NCI-H2196 treated with DMSO at 0.1 percent for 48 hours (cell line): ENCODE data around the gene SPATA13.

ENCODE experiments used
- DNase-seq: peaks from one replicate; lab custom pipeline; 2025; ENCODE audit not compliant: unreplicated experiment; lab: John Stamatoyannopoulos, UW

The SPATA13 gene

DNA sequence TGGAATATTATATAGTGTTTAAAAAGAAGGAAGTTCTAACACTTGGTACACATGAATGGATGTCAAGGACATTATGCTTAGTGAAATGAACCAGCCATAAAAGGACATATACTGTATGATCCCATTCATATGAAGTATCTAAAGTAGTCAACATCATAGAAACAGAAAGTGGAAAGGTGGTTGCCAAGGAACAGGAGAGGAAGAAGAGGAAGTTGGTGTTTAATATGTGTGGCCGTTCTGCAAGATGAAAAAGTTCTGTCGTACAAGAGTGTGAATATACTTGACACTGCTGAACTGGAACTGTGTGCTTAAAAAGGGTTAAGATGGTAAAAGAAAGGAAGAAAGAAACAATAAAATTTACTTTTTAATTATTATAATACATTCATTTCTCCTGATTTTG is 115.8 kb downstream of the SPATA13 start:
- no peak for DNase-seq

GRCh38 chr13:24276861-24277260 is 116.3 kb downstream of the SPATA13 start:
- no peak for DNase-seq

DNA sequence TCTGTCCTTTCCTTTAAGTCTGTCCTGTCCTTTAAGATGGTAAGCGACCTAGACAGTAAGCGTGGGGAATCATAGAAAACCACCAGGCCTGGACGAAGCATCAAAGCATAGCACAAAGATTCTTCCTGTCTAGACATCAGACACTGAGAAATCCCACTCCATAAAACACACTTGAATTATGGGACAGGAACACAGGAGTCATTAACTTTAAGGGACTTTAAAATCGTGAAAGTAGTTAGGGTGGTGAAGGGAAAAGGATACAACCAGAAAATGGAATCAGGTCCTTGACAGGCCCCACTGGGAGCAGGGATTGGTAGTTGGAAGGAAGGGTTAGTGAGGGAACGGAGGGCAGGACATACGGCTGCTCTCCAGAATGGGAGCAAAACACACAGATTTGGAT is 117.2 kb downstream of the SPATA13 start:
- DNase-seq: no peak

DNA sequence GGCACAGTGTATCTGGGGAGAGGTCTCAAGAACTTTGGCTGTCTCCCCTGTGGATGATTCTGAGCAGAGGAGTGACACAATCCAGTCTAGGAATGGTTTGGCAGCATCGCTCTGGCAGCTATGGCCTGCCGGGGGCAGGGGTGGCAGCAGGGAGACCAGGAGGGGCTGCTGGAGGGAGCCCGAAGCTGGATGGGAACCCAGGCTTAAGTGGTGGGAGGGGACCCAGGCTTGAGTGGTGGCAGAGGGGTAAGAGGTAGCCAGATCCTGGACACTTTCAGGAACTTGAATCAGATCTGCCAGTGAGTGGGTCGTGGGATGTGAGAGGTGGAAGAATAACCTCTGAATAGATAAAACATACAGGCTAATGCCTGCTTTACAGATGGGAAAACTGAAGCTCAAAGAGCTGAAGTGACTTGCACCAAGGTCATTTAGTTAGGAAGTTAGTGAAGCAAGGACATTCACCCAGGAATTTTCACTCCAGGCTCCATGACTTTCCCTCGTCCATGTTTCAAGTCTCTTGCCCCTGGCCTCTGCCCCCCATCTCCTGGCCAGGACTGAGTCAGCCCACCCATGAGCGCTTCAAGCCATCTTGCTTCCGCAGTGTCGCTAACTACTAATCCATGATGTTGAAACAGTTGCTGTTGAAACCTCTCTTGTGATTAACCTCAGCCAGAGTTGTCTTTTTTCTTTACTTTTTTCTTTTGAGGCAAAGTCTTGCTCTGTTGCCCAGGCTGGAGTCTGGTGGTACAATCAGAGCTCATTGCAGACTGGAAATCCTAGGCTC is 119.0 kb downstream of the SPATA13 start:
- no peak for DNase-seq

GRCh38 chr13:24280720-24281119 is 120.2 kb downstream of the SPATA13 start:
- DNase-seq: no peak

- no peak for DNase-seq
These were observed 120.9 kb downstream of the SPATA13 start for GRCh38 chr13:24281188-24282008.

GRCh38 chr13:24282256-24282655 is 121.7 kb downstream of the SPATA13 start:
- DNase-seq: no peak

- DNase-seq: no peak
These were observed 124.5 kb downstream of the SPATA13 start for GRCh38 chr13:24284889-24285565.

- no peak for DNase-seq
These were observed 126.1 kb downstream of the SPATA13 start for GRCh38 chr13:24286624-24287023.

DNA sequence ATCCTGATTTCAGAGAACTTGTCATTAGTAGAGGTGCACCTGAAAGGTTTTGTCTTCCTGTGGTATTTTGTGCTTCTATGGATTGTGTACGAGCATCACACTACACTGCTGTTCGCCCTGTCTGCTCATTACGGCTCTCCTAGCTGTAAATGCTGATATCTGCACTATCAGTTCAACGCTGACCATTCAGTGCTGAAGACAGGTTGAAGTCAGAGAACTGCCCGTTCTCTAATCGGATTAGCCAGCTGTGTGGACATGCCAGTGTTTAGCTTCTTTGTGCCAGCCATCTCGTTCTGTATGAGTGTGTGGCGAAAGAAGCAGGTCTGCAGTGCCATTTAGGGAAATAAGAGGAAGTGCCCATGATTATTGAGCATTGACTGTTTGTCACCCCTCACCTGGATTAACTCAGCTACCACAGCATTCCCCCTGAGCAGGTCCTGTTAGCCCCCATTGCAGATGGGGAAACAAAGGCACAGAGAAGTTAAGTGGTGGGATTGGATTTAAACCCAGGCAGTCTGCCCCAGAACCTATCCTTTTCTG is 127.3 kb downstream of the SPATA13 start:
- no peak for DNase-seq

- DNase-seq: no peak
These were observed 128.3 kb downstream of the SPATA13 start for GRCh38 chr13:24288870-24289269.

DNA sequence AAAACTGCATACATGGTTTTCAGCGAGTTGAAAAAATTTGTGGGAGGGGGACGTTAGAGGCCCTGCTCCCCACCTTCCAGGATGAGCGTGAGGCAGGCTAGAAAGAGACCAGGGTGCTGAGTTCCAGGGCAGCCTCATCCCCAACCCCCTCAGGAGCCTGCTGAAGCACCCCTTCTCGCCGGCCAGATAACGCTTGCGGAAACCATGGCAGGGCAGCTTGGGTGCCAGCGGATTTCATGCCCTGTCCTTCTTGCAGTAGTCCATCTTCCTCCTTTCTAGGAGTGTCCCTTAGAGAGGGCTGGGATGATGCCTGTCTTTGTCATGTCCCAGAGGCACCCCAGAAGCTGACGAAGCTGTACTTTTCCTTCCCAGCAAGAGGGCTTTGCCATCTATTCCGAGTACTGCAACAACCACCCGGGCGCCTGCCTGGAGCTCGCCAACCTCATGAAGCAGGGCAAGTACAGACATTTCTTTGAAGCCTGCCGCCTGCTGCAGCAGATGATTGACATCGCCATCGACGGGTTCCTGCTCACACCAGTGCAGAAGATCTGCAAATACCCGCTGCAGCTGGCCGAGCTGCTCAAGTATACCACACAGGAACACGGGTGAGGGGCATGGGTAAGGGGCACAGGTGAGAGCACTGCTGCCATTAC is 129.9 kb downstream of the SPATA13 start:
- no peak for DNase-seq

- no peak for DNase-seq
These were observed 132.0 kb downstream of the SPATA13 start for GRCh38 chr13:24292481-24292880.

DNA sequence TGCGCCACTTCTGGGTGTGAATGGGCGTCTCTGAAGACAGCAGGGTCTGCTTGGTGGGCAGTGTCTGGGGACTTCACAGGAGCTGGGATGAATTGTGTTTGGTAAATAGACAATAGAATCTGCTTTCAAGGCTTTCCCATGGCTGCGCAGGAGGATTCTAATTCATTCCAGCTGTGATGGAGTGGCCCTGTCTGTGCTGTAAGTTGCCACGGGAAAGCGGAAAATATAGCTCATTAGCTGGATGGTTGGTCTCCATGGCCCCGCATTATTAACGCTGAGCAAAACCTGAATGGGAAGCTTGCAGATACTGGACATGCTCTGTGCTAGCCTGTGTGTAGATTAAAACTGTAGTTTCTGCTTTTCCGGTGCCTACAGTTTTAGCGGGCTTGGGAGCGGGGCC is 133.2 kb downstream of the SPATA13 start:
- no peak for DNase-seq

- DNase-seq: no peak
These were observed 139.1 kb downstream of the SPATA13 start for GRCh38 chr13:24299488-24300114.

DNA sequence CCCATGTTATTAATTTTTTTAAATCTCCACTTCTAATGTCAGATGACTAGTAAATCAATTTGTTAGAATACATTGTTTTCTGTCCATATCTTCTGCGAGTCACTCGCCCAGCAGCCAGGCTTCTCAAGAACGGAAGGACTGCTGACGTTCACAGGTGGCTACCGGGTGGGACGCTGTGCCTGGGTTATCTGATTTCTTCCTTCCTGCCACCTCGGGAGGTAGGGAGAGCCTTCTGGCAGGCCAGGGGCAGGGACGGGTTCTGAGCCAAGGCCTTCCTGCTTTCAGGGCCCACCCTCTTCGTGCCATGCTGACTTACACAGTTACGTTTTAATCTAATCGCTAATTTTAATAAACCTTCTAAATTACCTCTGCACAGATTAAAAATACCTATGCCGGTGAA is 140.9 kb downstream of the SPATA13 start:
- DNase-seq: no peak

DNA sequence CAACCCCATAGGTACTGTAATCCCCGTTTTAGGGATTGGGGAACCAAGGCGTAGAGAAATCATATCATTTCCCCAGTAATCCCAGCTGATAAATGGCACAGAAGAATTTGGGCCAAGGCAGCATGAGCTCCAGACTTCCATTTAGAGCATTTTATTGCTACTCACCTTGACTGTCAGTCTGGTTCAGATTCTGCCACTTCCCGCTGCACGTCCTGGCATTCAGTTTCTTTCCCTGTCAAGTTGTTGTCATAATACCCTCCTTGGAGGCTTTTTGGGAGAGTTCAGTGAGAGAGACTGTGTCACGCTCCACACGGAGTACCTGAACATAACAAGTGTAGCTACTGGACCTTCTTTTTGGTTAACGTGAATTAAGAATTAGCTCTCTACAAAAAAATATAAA is 141.4 kb downstream of the SPATA13 start:
- DNase-seq: no peak

- no peak for DNase-seq
These were observed 144.1 kb downstream of the SPATA13 start for GRCh38 chr13:24304620-24305019.

- DNase-seq: no peak
These were observed 146.1 kb downstream of the SPATA13 start for GRCh38 chr13:24306632-24307031.

DNA sequence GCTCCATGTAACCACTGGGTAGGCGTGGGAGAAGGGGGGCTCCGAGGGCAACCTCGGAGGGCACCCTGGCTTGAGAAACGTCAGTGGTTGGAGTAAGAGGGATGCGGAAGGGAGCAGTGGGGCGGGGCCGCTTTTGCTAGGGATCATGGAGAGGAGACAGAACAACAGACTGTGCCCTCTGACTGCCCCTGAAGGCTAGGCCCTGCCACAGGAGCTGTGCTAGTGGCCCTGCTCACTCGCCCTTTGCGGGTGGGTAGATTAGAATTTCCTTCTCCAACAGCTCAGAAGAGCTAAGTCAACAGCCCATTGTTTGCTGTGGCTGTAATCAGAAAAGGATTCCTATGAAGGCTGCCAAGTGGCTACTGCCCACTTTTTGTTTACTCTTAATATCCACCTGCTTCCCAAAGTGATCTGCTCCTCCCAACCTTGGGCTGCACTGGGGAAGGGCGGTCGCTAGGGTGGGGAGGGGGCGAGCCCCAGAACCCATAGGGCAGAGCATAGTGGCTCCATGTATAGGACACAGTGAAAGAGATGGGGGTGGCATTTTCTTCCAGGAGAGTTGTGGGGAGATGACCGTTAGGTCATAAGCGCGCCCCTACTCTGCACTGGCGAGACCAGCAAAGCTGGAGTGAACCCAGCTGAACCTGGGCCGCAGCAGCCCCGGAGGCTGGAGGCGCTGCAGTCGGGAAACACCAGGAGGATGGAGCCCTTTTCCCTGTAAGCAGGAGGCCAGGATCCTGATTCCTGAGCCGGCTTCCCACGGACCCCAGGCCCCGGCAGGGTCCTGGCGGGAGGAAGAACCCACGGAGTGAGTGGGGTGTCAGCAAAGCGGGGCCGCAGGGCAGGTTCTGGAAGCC is 146.9 kb downstream of the SPATA13 start:
- peak; percentile 40 for DNase-seq
